C4-2B (cell line): ENCODE data around the gene JHY.

Source experiments
- CTCF ChIP-seq: fragments of 450-650 bp; conservative IDR thresholded peaks from 2 replicates; pipeline ENCODE4 v1.5.1; 2017; ENCODE audit warnings: mild to moderate bottlenecking
- ZFX ChIP-seq: fragments of 450-650 bp; IDR thresholded peaks from 2 replicates; pipeline ENCODE4 v1.6.1; 2017

GRCh38 chr11:122902951-122903350 lies 20.4 kb downstream of the JHY start:
- TF ChIP-seq CTCF = no peak
- no peak for TF ChIP-seq ZFX
